H1 (cell line): ENCODE measurements around the gene AGAP1. TPM values are rescaled to one million over a fixed set of nuclear protein-coding genes. Genes with fewer than 3 reads are reported as not detected.
A peak's percentile ranks its signal among the peaks of the same experiment; 100 is the strongest.

Experiments
- CTCF ChIA-PET: fragments of 300-600 bp; sonication (Branson Sonifier 250); formaldehyde crosslinking; loops from one replicate; lab custom pipeline; 2021; ENCODE audit not compliant: partially characterized antibody; lab: Charles Lee
- POLR2A ChIA-PET: fragments of 300-600 bp; sonication (Branson Sonifier 250); formaldehyde crosslinking; loops from one replicate; lab custom pipeline; 2021; ENCODE audit warnings: inconsistent platforms; ENCODE audit not compliant: partially characterized antibody; lab: Charles Lee
- DNase-seq, 2 experiments: peaks; one replicate each; pipeline versions ENCODE4 v3.0.0 to v3.0.0-alpha.2; 2010 to 2022; ENCODE audit warnings: low spot score in 2 of 2, low read depth in 1 of 2, mixed read lengths in 1 of 2
- FAIRE-seq: peaks from 2 replicates; lab custom pipeline; 2011; peaks lifted over from hg19 to GRCh38; lab: Jason Lieb, UNC
- H2AFZ ChIP-seq: 2 replicates; pipeline ENCODE4 v1.8.1; 2012; ENCODE audit warnings: low read length, inconsistent platforms
- H2AK5ac ChIP-seq: 2 replicates; pipeline ENCODE4 v1.6.1; 2013; ENCODE audit warnings: low read depth, low read length
- H2BK120ac ChIP-seq: replicated peaks from 2 replicates; pipeline ENCODE3; 2013; ENCODE audit warnings: low read depth, low read length, inconsistent platforms
- H2BK12ac ChIP-seq: 2 replicates; pipeline ENCODE4 v1.6.1; 2013; ENCODE audit warnings: low read depth, low read length
- H2BK15ac ChIP-seq: 2 replicates; pipeline ENCODE4 v1.6.1; 2013; ENCODE audit warnings: low read length
- H2BK20ac ChIP-seq: 2 replicates; pipeline ENCODE4 v1.6.1; 2013; ENCODE audit warnings: low read length
- H2BK5ac ChIP-seq: 2 replicates; pipeline ENCODE4 v1.6.1; 2013; ENCODE audit warnings: low read depth, low read length
- H3K14ac ChIP-seq: 2 replicates; pipeline ENCODE4 v1.6.1; 2013; ENCODE audit warnings: inconsistent platforms; ENCODE audit not compliant: insufficient read length
- H3K18ac ChIP-seq: 2 replicates; pipeline ENCODE4 v1.6.1; 2013; ENCODE audit warnings: low read length; ENCODE audit errors: extremely low read depth
- H3K23ac ChIP-seq: 2 replicates; pipeline ENCODE4 v1.6.1; 2013; ENCODE audit warnings: inconsistent platforms; ENCODE audit not compliant: insufficient read length
- H3K23me2 ChIP-seq: 2 replicates; pipeline ENCODE4 v1.6.1; 2013; ENCODE audit warnings: low read depth, low read length
- H3K27ac ChIP-seq: 2 replicates; pipeline ENCODE4 v1.6.1; 2011; ENCODE audit warnings: low read depth, low read length, inconsistent platforms
- H3K27me3 ChIP-seq, 4 experiments: replicated peaks in 1 of 4; 1 replicate in 1 of 4; 2 replicates in 3 of 4; pipeline versions ENCODE4 v1.6.1 to v1.8.1; 2011 to 2013; ENCODE audit warnings: low read length in 3 of 4, mild to moderate bottlenecking in 3 of 4, inconsistent platforms in 2 of 4, mixed read lengths in 2 of 4, moderate library complexity in 1 of 4; ENCODE audit not compliant: control insufficient read depth in 3 of 4, insufficient read depth in 3 of 4; ENCODE audit errors: extremely low read depth in 1 of 4
- H3K36me3 ChIP-seq, 4 experiments: 2 replicates each; pipeline versions ENCODE4 v1.6.1 to v1.8.1; 2011 to 2013; ENCODE audit warnings: mild to moderate bottlenecking in 4 of 4, low read length in 3 of 4, moderate library complexity in 2 of 4, control low read depth in 1 of 4, inconsistent platforms in 1 of 4; ENCODE audit not compliant: insufficient read depth in 4 of 4, control insufficient read depth in 2 of 4
- H3K4ac ChIP-seq: replicated peaks from 2 replicates; pipeline ENCODE3; 2013; ENCODE audit warnings: low read length, low read depth, mixed read lengths, inconsistent platforms; ENCODE audit not compliant: insufficient read length
- H3K4me1 ChIP-seq, 4 experiments: replicated peaks in 1 of 4; 1 replicate in 1 of 4; 2 replicates in 3 of 4; pipeline versions ENCODE4 v1.6.1 to v1.8.1; 2011 to 2013; ENCODE audit warnings: low read length in 3 of 4, inconsistent platforms in 2 of 4, mixed read lengths in 1 of 4; ENCODE audit not compliant: insufficient read depth in 4 of 4, control insufficient read depth in 3 of 4
- H3K4me2 ChIP-seq, 2 experiments: 2 replicates each; pipeline versions ENCODE4 v1.6.1 to v1.8.1; 2011 to 2013; ENCODE audit warnings: low read depth in 2 of 2, low read length in 2 of 2, control low read depth in 1 of 2, inconsistent platforms in 1 of 2, mild to moderate bottlenecking in 1 of 2; ENCODE audit not compliant: insufficient read depth in 1 of 2
- H3K4me3 ChIP-seq, 4 experiments: fragments of 200-600, 300-600 bp in 1 of 4; sonication (generic), shearing (Covaris generic), sonication (Bioruptor Twin) in 1 of 4; 2 replicates each; pipeline versions ENCODE4 v1.5.1 to v1.8.1; 2011 to 2016; ENCODE audit warnings: low read length in 4 of 4, low read depth in 3 of 4, control low read depth in 2 of 4, inconsistent platforms in 2 of 4, mild to moderate bottlenecking in 2 of 4, mixed read lengths in 1 of 4, moderate library complexity in 1 of 4; ENCODE audit not compliant: insufficient read depth in 2 of 4; ENCODE audit errors: extremely low read depth in 1 of 4
- H3K56ac ChIP-seq: replicated peaks from 2 replicates; pipeline ENCODE3; 2013; ENCODE audit warnings: low read depth, mild to moderate bottlenecking, mixed read lengths, low read length, inconsistent platforms; ENCODE audit not compliant: insufficient read length
- H3K79me1 ChIP-seq: 2 replicates; pipeline ENCODE4 v1.6.1; 2013; ENCODE audit warnings: low read depth, low read length, control low read depth
- H3K79me2 ChIP-seq, 2 experiments: 2 replicates each; pipeline versions ENCODE4 v1.6.1 to v1.8.1; 2012 to 2013; ENCODE audit warnings: low read length in 2 of 2, mild to moderate bottlenecking in 2 of 2, inconsistent platforms in 1 of 2; ENCODE audit not compliant: insufficient read depth in 2 of 2, control insufficient read depth in 1 of 2
- H3K9ac ChIP-seq, 4 experiments: replicated peaks in 1 of 4; 1 replicate in 1 of 4; 2 replicates in 3 of 4; pipeline versions ENCODE4 v1.6.1 to v1.8.1; 2011 to 2013; ENCODE audit warnings: low read depth in 3 of 4, low read length in 3 of 4, control low read depth in 2 of 4, mild to moderate bottlenecking in 2 of 4, moderate library complexity in 2 of 4, inconsistent platforms in 1 of 4; ENCODE audit errors: extremely low read depth in 1 of 4
- H3K9me3 ChIP-seq, 2 experiments: 2 replicates each; pipeline versions ENCODE4 v1.6.1 to v1.8.1; 2012 to 2013; ENCODE audit warnings: mild to moderate bottlenecking in 2 of 2, moderate library complexity in 2 of 2, control low read depth in 1 of 2, inconsistent platforms in 1 of 2, low read depth in 1 of 2, low read length in 1 of 2, mixed read lengths in 1 of 2; ENCODE audit not compliant: insufficient read depth in 2 of 2
- H4K20me1 ChIP-seq, 2 experiments: replicated peaks in 1 of 2; 2 replicates each; pipeline versions ENCODE3 to v1.8.1; 2011 to 2013; ENCODE audit warnings: inconsistent platforms in 2 of 2, low read length in 2 of 2, mild to moderate bottlenecking in 1 of 2; ENCODE audit not compliant: insufficient read depth in 2 of 2, control insufficient read depth in 1 of 2
- H4K5ac ChIP-seq: 2 replicates; pipeline ENCODE4 v1.6.1; 2013; ENCODE audit warnings: low read length, low read depth, mixed read lengths, inconsistent platforms; ENCODE audit not compliant: insufficient read length
- H4K8ac ChIP-seq: 2 replicates; pipeline ENCODE4 v1.8.0; 2013; ENCODE audit warnings: mild to moderate bottlenecking, moderate library complexity, low read length, inconsistent platforms; ENCODE audit not compliant: insufficient read depth; ENCODE audit errors: extremely low read depth
- H4K91ac ChIP-seq: replicated peaks from 2 replicates; pipeline ENCODE3; 2013; ENCODE audit warnings: low read length, mixed read lengths, inconsistent platforms; ENCODE audit not compliant: insufficient read length
- CHD2 ChIP-seq: IDR thresholded peaks from 2 replicates; pipeline ENCODE4 v1.6.1; 2012; ENCODE audit warnings: low read length, improper control_type of control experiment
- EP300 ChIP-seq, 2 experiments: IDR thresholded peaks; 1 replicate in 1 of 2; 2 replicates in 1 of 2; pipeline ENCODE4 v1.6.1; 2011 to 2012; ENCODE audit warnings: low read depth in 2 of 2, low read length in 2 of 2, mild to moderate bottlenecking in 2 of 2, borderline replicate concordance in 1 of 2, inconsistent platforms in 1 of 2, moderate library complexity in 1 of 2
- GTF2F1 ChIP-seq: IDR thresholded peaks from 2 replicates; pipeline ENCODE4 v1.6.1; 2012; ENCODE audit warnings: low read depth, low read length, improper control_type of control experiment, borderline replicate concordance
- JUND ChIP-seq: IDR thresholded peaks from 2 replicates; pipeline ENCODE4 v1.6.1; 2011; ENCODE audit warnings: mild to moderate bottlenecking, improper control_type of control experiment, low read length
- POLR2A ChIP-seq, 2 experiments: IDR thresholded peaks; 1 replicate in 1 of 2; 2 replicates in 1 of 2; pipeline ENCODE4 v1.6.1; 2011; ENCODE audit warnings: low read depth in 2 of 2, low read length in 2 of 2, mild to moderate bottlenecking in 2 of 2; ENCODE audit errors: control extremely low read depth in 1 of 2
- SIRT6 ChIP-seq: IDR thresholded peaks from one replicate; pipeline ENCODE4 v1.7.1; 2012; ENCODE audit warnings: low read length, inconsistent platforms
- SIX5 ChIP-seq: IDR thresholded peaks from 2 replicates; pipeline ENCODE4 v1.6.1; 2011; ENCODE audit warnings: mild to moderate bottlenecking, low read depth, low read length
- TAF1 ChIP-seq: IDR thresholded peaks from 2 replicates; pipeline ENCODE4 v1.6.1; 2011; ENCODE audit warnings: mild to moderate bottlenecking, low read depth, low read length
- WGBS, 2 experiments: shearing (Covaris generic) in 1 of 2; methylation state at CpG; one replicate each; pipeline versions ENCODE4 v1.1.6 to v1.1.7; 2013 to 2015; ENCODE audit warnings: low lambda C conversion rate in 2 of 2, mixed read lengths in 2 of 2, inconsistent platforms in 1 of 2, low coverage in 1 of 2, missing lambda C conversion rate in 1 of 2; ENCODE audit not compliant: insufficient replicate concordance in 2 of 2, insufficient coverage in 1 of 2, insufficient read length in 1 of 2; ENCODE audit errors: extremely low coverage in 1 of 2, missing lambda C conversion rate in 1 of 2; 5-methylcytosine and 5-hydroxymethylcytosine counted together
- polyA plus RNA-seq, 7 experiments: library from polyadenylated mRNA; depleted of rRNA in 3 of 7; stranded (reverse) in 5 of 7; unstranded in 2 of 7; fragments of >200 nt in 5 of 7; fragments of 200-250 nt in 2 of 7; gene quantifications; 1 replicate in 5 of 7; 2 replicates in 1 of 7; 4 replicates in 1 of 7; pipeline versions ENCODE4 v1.2.1 to v1.2.3, GENCODE V29; 2011 to 2013; ENCODE audit warnings: missing spikeins in 2 of 7, mixed read lengths in 2 of 7
- total RNA-seq: library from RNA; stranded (reverse); fragmentation: NEBNext Ultra II Directional; extraction: Animal tissue kit (Norgen Biotek cat#: 25700); gene quantifications from 2 replicates; pipeline ENCODE4 v1.2.1, GENCODE V29; 2021

AGAP1 gene
- total and polyA plus RNA-seq, 2 of the 8 experiments (the other 6 are each of a cell fraction or from before 2014, with no cell fraction given), result 18.1 to 39.4 TPM

GRCh38 chr2:235769046-235769445 lies 275.2 kb downstream of the AGAP1 start:
- H2BK12ac ChIP-seq, result no peak overlapping the region
- peaks cover 0 to 3% of the 10 kb centered on the region in 2 experiments for H4K20me1 ChIP-seq
- H2AFZ ChIP-seq, result no peak overlapping the region
- no peak for FAIRE-seq
- no peak overlapping the region for H4K5ac ChIP-seq
- no peak overlapping the region for H3K4me3 ChIP-seq
- no peaks in the 10 kb centered on the region for H3K27me3 ChIP-seq
- H3K56ac ChIP-seq, result no peak overlapping the region
- ChIA-PET POLR2A (interaction anchor here (0.9 kb wide), 1 partner anchor 12 kb away, joined by 7 read pairs; no protein-coding TSS in a partner anchor), CTCF (no interaction called here)
- no peaks in the 10 kb centered on the region for H3K79me1 ChIP-seq
- H3K79me2 ChIP-seq, result no peaks in the 10 kb centered on the region
- H2BK15ac ChIP-seq, result no peak overlapping the region
- H4K8ac ChIP-seq, result no peak overlapping the region
- H3K23me2 ChIP-seq, result no peaks in the 10 kb centered on the region
- no peaks in the 10 kb centered on the region for H3K9me3 ChIP-seq
- no peak for DNase-seq
- H3K18ac ChIP-seq, result no peak overlapping the region; the same call in 1 of the 2 replicates
- H3K4ac ChIP-seq, result no peak overlapping the region
- H2BK120ac ChIP-seq, result no peak overlapping the region
- H3K4me1 ChIP-seq, result peaks cover 0 to 5% (median 2%) of the 10 kb centered on the region in 4 experiments; a peak in 3 of 7 replicates
- 94% methylated on average over 7 of the region's 7 CpGs; no CpG with 5 or more reads in 1 of the 2 experiments for WGBS, 2 experiments
- peak overlapping the region; percentile 35; the same call in 1 of the 2 replicates for H2BK5ac ChIP-seq
- no peak overlapping the region for H2BK20ac ChIP-seq
- no peak overlapping the region for H2AK5ac ChIP-seq
- H3K9ac ChIP-seq, result no peak overlapping the region
- no peak overlapping the region for H3K23ac ChIP-seq
- H3K27ac ChIP-seq, result no peak overlapping the region
- H3K14ac ChIP-seq, result no peak overlapping the region
- no peak overlapping the region for H4K91ac ChIP-seq
- no peaks in the 10 kb centered on the region for H3K36me3 ChIP-seq
- H3K4me2 ChIP-seq, result no peak overlapping the region
- no peak for TF ChIP-seq POLR2A (IDR thresholded peaks at IDR 0.05; ENCODE audit: control extremely low read depth in 1 of 2, low read depth in 2 of 2, low read length in 2 of 2)
- TF ChIP-seq GTF2F1, result no peak
- no peak for TF ChIP-seq TAF1
- no peak for TF ChIP-seq CHD2
- TF ChIP-seq JUND, result no peak
- no peak for TF ChIP-seq SIRT6
- TF ChIP-seq EP300 (IDR thresholded peaks at IDR 0.05; ENCODE audit: borderline replicate concordance in 1 of 2, low read depth in 2 of 2, low read length in 2 of 2), result no peak
- TF ChIP-seq SIX5, result no peak
